Skeletal muscle tissue (tissue), 4 donors: Measurements from ENCODE around the gene RIPK4. TPM values are rescaled to one million over a fixed set of nuclear protein-coding genes. Genes with fewer than 3 reads are reported as not detected.

Experiments
- H3K27ac ChIP-seq: one replicate; pipeline ENCODE4 v1.7.0; 2013; ENCODE audit warnings: mild to moderate bottlenecking, low read depth, low read length, inconsistent platforms
- H3K27me3 ChIP-seq, 3 donors: one replicate each; pipeline ENCODE4 v1.7.0; 2013; ENCODE audit warnings: low read length in 3 of 3; ENCODE audit not compliant: control insufficient read depth in 3 of 3, insufficient read depth in 3 of 3
- H3K36me3 ChIP-seq, 3 donors: one replicate each; pipeline ENCODE4 v1.7.0; 2013; ENCODE audit warnings: low read length in 3 of 3; ENCODE audit not compliant: control insufficient read depth in 3 of 3, insufficient read depth in 3 of 3
- H3K4me1 ChIP-seq, 3 donors: one replicate each; pipeline ENCODE4 v1.7.0; 2013; ENCODE audit warnings: low read length in 3 of 3, mild to moderate bottlenecking in 3 of 3; ENCODE audit not compliant: control insufficient read depth in 3 of 3, insufficient read depth in 3 of 3
- H3K4me3 ChIP-seq, 3 donors: one replicate each; pipeline ENCODE4 v1.7.0; 2013; ENCODE audit warnings: low read length in 3 of 3
- H3K9ac ChIP-seq, 3 donors: one replicate each; pipeline ENCODE4 v1.7.0; 2013; ENCODE audit warnings: low read length in 3 of 3, mild to moderate bottlenecking in 3 of 3, moderate library complexity in 2 of 3, low read depth in 1 of 3
- H3K9me3 ChIP-seq, 3 donors: one replicate each; pipeline ENCODE4 v1.7.0; 2013; ENCODE audit warnings: low read length in 3 of 3; ENCODE audit not compliant: control insufficient read depth in 3 of 3
- total RNA-seq: library from RNA; depleted of rRNA; stranded (reverse); fragments of >200 nt; gene quantifications from one replicate; pipeline ENCODE4 v1.2.3, GENCODE V29; 2014
- donor health status: Osteomylitis.

Gene RIPK4
- total RNA-seq, 1 donor from 2014 or later, result under 0.01 TPM

- Histone ChIP-seq H3K9me3 (no peaks in the 10 kb centered on the region), H3K27me3 (peaks cover 17 to 41% (median 30%) of the 10 kb centered on the region in 3 donors), H3K36me3 (no peaks in the 10 kb centered on the region), H3K9ac (no peak overlapping the region), H3K4me1 (no peaks in the 10 kb centered on the region), H3K4me3 (no peak overlapping the region), H3K27ac (no peak overlapping the region)
Measured at GRCh38 chr21:41711416-41712007, 55.3 kb downstream of the RIPK4 start.

GRCh38 chr21:41710823-41711160 lies 56.1 kb downstream of the RIPK4 start:
- H3K9ac ChIP-seq, result no peak overlapping the region
- no peak overlapping the region for H3K27ac ChIP-seq
- H3K4me1 ChIP-seq, result no peaks in the 10 kb centered on the region
- peaks cover 17 to 46% (median 30%) of the 10 kb centered on the region in 3 donors for H3K27me3 ChIP-seq
- H3K4me3 ChIP-seq, result no peak overlapping the region
- H3K9me3 ChIP-seq, result no peaks in the 10 kb centered on the region
- no peaks in the 10 kb centered on the region for H3K36me3 ChIP-seq

GRCh38 chr21:41709965-41710822 lies 56.7 kb downstream of the RIPK4 start:
- Histone ChIP-seq H3K4me1 (no peaks in the 10 kb centered on the region), H3K9ac (no peak overlapping the region), H3K27ac (no peak overlapping the region), H3K9me3 (no peaks in the 10 kb centered on the region), H3K4me3 (no peak overlapping the region), H3K36me3 (no peaks in the 10 kb centered on the region), H3K27me3 (peaks cover 17 to 46% (median 27%) of the 10 kb centered on the region in 3 donors)

- no peaks in the 10 kb centered on the region for H3K36me3 ChIP-seq
Measured at GRCh38 chr21:41709166-41709565, 57.7 kb downstream of the RIPK4 start.

GRCh38 chr21:41707960-41708330 lies 58.9 kb downstream of the RIPK4 start:
- Histone ChIP-seq H3K4me1 (no peaks in the 10 kb centered on the region), H3K4me3 (no peak overlapping the region), H3K9me3 (no peaks in the 10 kb centered on the region), H3K27me3 (peaks cover 7 to 29% (median 12%) of the 10 kb centered on the region in 3 donors), H3K27ac (no peak overlapping the region), H3K36me3 (no peaks in the 10 kb centered on the region), H3K9ac (no peak overlapping the region)

More at GRCh38 chr21:41709166-41709565, 57.7 kb downstream of the RIPK4 start:
- no peak overlapping the region for H3K27ac ChIP-seq
- H3K27me3 ChIP-seq, result peaks cover 18 to 38% (median 23%) of the 10 kb centered on the region in 3 donors
- H3K4me1 ChIP-seq, result no peaks in the 10 kb centered on the region
- H3K4me3 ChIP-seq, result no peak overlapping the region
- H3K9me3 ChIP-seq, result no peaks in the 10 kb centered on the region
- no peak overlapping the region for H3K9ac ChIP-seq

- no peak overlapping the region for H3K27ac ChIP-seq
- no peaks in the 10 kb centered on the region for H3K4me1 ChIP-seq
Measured at GRCh38 chr21:41707231-41707959, 59.5 kb downstream of the RIPK4 start.

GRCh38 chr21:41706678-41707077 lies 60.2 kb downstream of the RIPK4 start:
- no peaks in the 10 kb centered on the region for H3K9me3 ChIP-seq
- no peak overlapping the region for H3K9ac ChIP-seq
- H3K27me3 ChIP-seq, result peaks cover 5 to 25% (median 12%) of the 10 kb centered on the region in 3 donors
- no peaks in the 10 kb centered on the region for H3K36me3 ChIP-seq
- no peak overlapping the region for H3K27ac ChIP-seq
- no peak overlapping the region for H3K4me3 ChIP-seq
- H3K4me1 ChIP-seq, result no peaks in the 10 kb centered on the region

More at GRCh38 chr21:41707231-41707959, 59.5 kb downstream of the RIPK4 start:
- Histone ChIP-seq H3K9me3 (no peaks in the 10 kb centered on the region), H3K36me3 (no peaks in the 10 kb centered on the region), H3K4me3 (no peak overlapping the region), H3K9ac (no peak overlapping the region), H3K27me3 (peaks cover 7 to 28% (median 12%) of the 10 kb centered on the region in 3 donors)

- Histone ChIP-seq H3K27ac (no peak overlapping the region), H3K27me3 (peaks cover 3 to 28% (median 9%) of the 10 kb centered on the region in 3 donors), H3K9ac (no peak overlapping the region), H3K36me3 (no peaks in the 10 kb centered on the region), H3K4me3 (no peak overlapping the region), H3K4me1 (no peaks in the 10 kb centered on the region), H3K9me3 (no peaks in the 10 kb centered on the region)
Measured at GRCh38 chr21:41706263-41706639, 60.6 kb downstream of the RIPK4 start.

- no peak overlapping the region for H3K9ac ChIP-seq
- no peaks in the 10 kb centered on the region for H3K36me3 ChIP-seq
- no peak overlapping the region for H3K27ac ChIP-seq
- no peaks in the 10 kb centered on the region for H3K9me3 ChIP-seq
- H3K27me3 ChIP-seq, result peaks cover 3 to 22% (median 9%) of the 10 kb centered on the region in 3 donors
- no peaks in the 10 kb centered on the region for H3K4me1 ChIP-seq
- H3K4me3 ChIP-seq, result no peak overlapping the region
Measured at GRCh38 chr21:41705546-41706262, 61.1 kb downstream of the RIPK4 start.
